Lower lobe of right lung (tissue), 2 donors: ENCODE measurements around the gene GOLGA1. TPM values are rescaled to one million over a fixed set of nuclear protein-coding genes. Genes with fewer than 3 reads are reported as not detected.
A peak's percentile ranks its signal among the peaks of the same experiment; 100 is the strongest.

Experiments
- ATAC-seq, 2 donors: fragments of 200-7000 bp; cut with Tn5 transposase; one replicate each; pipeline ENCODE4 v1.9.1; 2020 to 2022; ENCODE audit warnings: mild to moderate bottlenecking in 2 of 2, moderate library complexity in 2 of 2
- DNase-seq: peaks from one replicate; pipeline ENCODE4 v3.0.0-alpha.2; 2020
- H3K27ac ChIP-seq: fragments of 200-600 bp; one replicate; pipeline ENCODE4 v1.8.0; 2022
- H3K27me3 ChIP-seq: fragments of 200-600 bp; one replicate; pipeline ENCODE4 v1.8.0; 2022; ENCODE audit warnings: low read depth
- H3K36me3 ChIP-seq: fragments of 200-600 bp; one replicate; pipeline ENCODE4 v1.8.0; 2022; ENCODE audit warnings: mild to moderate bottlenecking
- H3K4me1 ChIP-seq: fragments of 200-600 bp; one replicate; pipeline ENCODE4 v1.8.0; 2022
- H3K4me3 ChIP-seq: fragments of 200-600 bp; one replicate; pipeline ENCODE4 v1.8.0; 2022; ENCODE audit warnings: mild to moderate bottlenecking
- H3K9me3 ChIP-seq: fragments of 200-600 bp; one replicate; pipeline ENCODE4 v1.8.0; 2022
- intact Hi-C: fragments of 100-400 bp; cut with DNase I; formaldehyde crosslinking; loops from one replicate; pipeline ENCODE4 v1.11.0; 2022
- total RNA-seq: library from RNA; stranded (reverse); fragmentation: NEBNext Ultra II Directional; extraction: Animal tissue kit (Norgen Biotek cat#: 25700); gene quantifications from one replicate; pipeline ENCODE4 v1.2.1, GENCODE V29; 2021
- TF ChIP-seq, protein P1 (sequence below): fragments of 200-600 bp; IDR thresholded peaks from one replicate; pipeline ENCODE4 v1.8.0; 2022; ENCODE audit warnings: antibody characterized with exemption, mild to moderate bottlenecking
- donor health status: DM: no; HTN: yes; CAD: no; lungs with severe emphysema.

The GOLGA1 gene
- total RNA-seq, 1 donor from 2014 or later = 24.6 TPM

DNA sequence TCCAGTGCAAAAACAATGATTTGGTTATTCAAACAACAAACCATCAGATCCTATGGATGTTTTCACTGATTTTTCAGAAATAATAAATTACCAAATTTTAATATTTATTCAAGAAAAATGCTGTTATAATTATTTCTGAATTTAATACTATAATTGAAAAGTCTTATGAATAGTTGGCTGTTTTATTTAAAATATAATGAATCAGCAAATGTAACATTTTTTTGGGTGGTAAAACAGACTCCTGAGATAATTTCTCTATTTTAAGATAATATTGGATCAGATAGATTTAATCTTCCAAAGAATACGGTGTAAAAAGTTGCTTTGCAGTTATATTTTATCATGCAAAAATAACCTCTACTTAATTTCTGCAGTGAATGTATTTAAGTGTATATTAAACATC, 5.3 kb upstream of the GOLGA1 start:
- DNase-seq (no peak), ATAC-seq (no peak)
- no peak overlapping the region for H3K27ac ChIP-seq
- H3K4me3 ChIP-seq = no peak overlapping the region
- H3K27me3 ChIP-seq = no peaks in the 10 kb centered on the region
- TF ChIP-seq, protein P1, sequence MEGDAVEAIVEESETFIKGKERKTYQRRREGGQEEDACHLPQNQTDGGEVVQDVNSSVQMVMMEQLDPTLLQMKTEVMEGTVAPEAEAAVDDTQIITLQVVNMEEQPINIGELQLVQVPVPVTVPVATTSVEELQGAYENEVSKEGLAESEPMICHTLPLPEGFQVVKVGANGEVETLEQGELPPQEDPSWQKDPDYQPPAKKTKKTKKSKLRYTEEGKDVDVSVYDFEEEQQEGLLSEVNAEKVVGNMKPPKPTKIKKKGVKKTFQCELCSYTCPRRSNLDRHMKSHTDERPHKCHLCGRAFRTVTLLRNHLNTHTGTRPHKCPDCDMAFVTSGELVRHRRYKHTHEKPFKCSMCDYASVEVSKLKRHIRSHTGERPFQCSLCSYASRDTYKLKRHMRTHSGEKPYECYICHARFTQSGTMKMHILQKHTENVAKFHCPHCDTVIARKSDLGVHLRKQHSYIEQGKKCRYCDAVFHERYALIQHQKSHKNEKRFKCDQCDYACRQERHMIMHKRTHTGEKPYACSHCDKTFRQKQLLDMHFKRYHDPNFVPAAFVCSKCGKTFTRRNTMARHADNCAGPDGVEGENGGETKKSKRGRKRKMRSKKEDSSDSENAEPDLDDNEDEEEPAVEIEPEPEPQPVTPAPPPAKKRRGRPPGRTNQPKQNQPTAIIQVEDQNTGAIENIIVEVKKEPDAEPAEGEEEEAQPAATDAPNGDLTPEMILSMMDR = no peak
- no peaks in the 10 kb centered on the region for H3K9me3 ChIP-seq
- H3K36me3 ChIP-seq = no peaks in the 10 kb centered on the region
- peaks cover 8% of the 10 kb centered on the region for H3K4me1 ChIP-seq
- intact Hi-C loops = no loop called here

DNA sequence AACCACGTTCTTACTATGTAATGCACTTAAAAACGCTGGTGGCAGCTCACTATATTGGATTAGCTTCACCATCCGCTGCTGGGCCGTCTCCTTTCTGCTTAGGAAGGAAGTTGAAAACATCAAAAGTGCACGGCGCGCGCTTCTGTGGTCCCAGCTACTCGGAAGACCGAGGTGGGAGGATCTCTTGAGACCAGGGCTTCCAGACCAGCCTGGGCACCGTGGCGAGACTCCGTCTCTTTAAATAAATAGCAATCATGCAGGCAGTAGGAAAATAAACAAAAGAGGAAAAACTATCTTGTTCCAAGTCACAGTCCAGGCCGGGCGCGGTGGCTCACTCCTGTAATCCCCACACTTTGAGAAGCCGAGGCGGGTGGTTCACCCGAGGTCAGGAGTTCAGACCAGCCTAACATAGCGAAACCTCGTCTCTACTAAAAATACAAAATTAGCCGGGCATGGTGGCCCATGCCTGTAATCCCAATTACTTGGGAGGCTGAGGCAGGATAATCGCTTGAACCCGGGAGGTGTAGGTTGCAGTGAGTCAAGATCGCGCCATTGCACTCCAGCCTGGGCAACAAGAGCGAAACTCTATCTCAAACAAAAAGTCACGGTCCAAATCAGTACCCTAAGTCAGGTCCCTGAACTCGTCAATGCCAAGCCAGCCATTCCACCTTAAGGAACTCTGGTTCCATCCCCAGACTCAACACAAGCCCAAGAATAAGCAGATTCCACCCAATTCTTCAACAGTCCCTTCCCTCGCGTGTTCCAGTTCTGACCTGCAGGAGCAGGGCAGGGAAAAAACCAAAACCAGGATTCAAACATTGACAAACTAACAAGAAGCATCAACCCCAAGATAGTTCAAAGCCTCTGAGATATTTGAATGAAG, 1.0 kb upstream of the GOLGA1 start:
- DNase-seq (peak; percentile 80), ATAC-seq (peak; percentile 48 to 62)
- Histone ChIP-seq H3K4me1 (peaks cover 15% of the 10 kb centered on the region), H3K9me3 (no peaks in the 10 kb centered on the region), H3K36me3 (peaks cover 14% of the 10 kb centered on the region), H3K4me3 (peak overlapping the region; percentile 84), H3K27ac (peak overlapping the region; percentile 97), H3K27me3 (no peaks in the 10 kb centered on the region)
- TF ChIP-seq, protein P1 = no peak
- intact Hi-C loops = no loop called here

DNA sequence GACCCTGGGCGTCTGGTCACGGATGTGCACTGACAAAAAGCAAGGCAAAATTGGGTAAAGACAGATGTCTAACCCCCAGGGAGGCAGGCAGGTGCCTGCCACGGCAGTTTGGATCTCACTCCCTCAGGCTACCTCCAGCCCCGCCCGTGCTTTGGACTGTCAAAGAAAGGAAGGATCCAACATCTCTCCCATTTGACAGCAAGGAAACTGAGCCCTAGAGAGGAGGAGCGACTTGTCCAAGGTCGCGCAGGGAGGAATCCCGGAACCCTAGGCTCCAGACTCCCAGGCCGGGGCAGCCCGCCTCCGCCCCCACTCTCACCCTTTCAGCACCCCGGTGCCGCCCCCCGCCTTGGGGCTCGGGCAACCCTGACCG, 376 bp downstream of the GOLGA1 start:
- H3K4me3 ChIP-seq = peak overlapping the region; percentile 84
- H3K27me3 ChIP-seq = no peaks in the 10 kb centered on the region
- ATAC-seq = peak in 1 of 2 donors; percentile 70
- peak overlapping the region; percentile 97 for H3K27ac ChIP-seq
- H3K4me1 ChIP-seq = peaks cover 15% of the 10 kb centered on the region
- peaks cover 29% of the 10 kb centered on the region for H3K36me3 ChIP-seq
- no peaks in the 10 kb centered on the region for H3K9me3 ChIP-seq
- intact Hi-C loops = no loop called here
- DNase-seq = no peak
- TF ChIP-seq, protein P1 = no peak

DNA sequence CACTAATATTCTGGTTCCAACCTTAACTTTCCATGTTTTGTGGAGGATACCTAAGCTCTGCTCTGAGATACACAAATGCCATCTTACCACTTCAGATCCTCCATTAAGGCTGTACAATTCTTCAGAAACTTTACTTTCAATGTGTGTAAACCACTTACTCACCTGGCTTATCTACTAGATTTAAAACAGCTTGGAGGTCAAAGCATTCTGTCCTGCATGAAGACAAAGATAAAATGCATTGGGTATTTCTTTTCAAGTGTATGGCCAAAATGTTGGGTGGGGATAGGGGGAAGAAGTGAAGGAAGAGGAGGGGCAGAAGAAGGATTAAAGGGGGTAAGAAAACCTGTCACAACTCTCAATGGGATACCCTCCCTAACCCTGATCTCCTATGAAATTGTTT, 939 bp downstream of the GOLGA1 start:
- Histone ChIP-seq H3K27ac (peak overlapping the region; percentile 97), H3K36me3 (peaks cover 34% of the 10 kb centered on the region), H3K9me3 (no peaks in the 10 kb centered on the region), H3K27me3 (no peaks in the 10 kb centered on the region), H3K4me1 (peaks cover 15% of the 10 kb centered on the region), H3K4me3 (peak overlapping the region; percentile 84)
- TF ChIP-seq, protein P1 = no peak
- intact Hi-C loops = no loop called here
- DNase-seq = no peak
- ATAC-seq = no peak

- Histone ChIP-seq H3K4me1 (no peaks in the 10 kb centered on the region), H3K4me3 (no peak overlapping the region), H3K9me3 (no peaks in the 10 kb centered on the region), H3K36me3 (peaks cover 84% of the 10 kb centered on the region), H3K27ac (no peak overlapping the region), H3K27me3 (no peaks in the 10 kb centered on the region)
- intact Hi-C loops = no loop called here
- TF ChIP-seq, protein P1 = no peak
- no peak for DNase-seq
- ATAC-seq = no peak
Observed at GRCh38 chr9:124934290-124934689, 6.6 kb downstream of the GOLGA1 start.
